SK-N-DZ (cell line): ENCODE results near the gene PRR20E. TPM values are rescaled to one million over a fixed set of nuclear protein-coding genes. Genes with fewer than 3 reads are reported as not detected.
"Not testable (repeated sequence)": the region's sequence is repeated elsewhere in the genome, so short reads cannot be mapped to it uniquely, and the experiment has no call there.

ENCODE experiments used
- DNase-seq: peaks from one replicate; pipeline ENCODE4 v3.0.0-alpha.2; 2015; ENCODE audit warnings: low spot score
- polyA plus RNA-seq, 2 experiments: library from polyadenylated mRNA; depleted of rRNA; stranded (reverse); fragments of >200 nt; gene quantifications; 2 replicates each; pipeline ENCODE4 v1.2.3, GENCODE V29; 2014
- small RNA-seq, 2 experiments: library from RNA; depleted of rRNA; stranded (forward); fragments of <200 nt; gene quantifications; one replicate each; pipeline ENCODE3, GENCODE V24; 2014

PRR20E gene
- polyA plus RNA-seq (2014; cell fraction: cytosol; rRNA removed), result not detected in 2 replicates
- polyA plus RNA-seq (2014; cell fraction: nucleus; rRNA removed), result not detected in 2 replicates

DNA sequence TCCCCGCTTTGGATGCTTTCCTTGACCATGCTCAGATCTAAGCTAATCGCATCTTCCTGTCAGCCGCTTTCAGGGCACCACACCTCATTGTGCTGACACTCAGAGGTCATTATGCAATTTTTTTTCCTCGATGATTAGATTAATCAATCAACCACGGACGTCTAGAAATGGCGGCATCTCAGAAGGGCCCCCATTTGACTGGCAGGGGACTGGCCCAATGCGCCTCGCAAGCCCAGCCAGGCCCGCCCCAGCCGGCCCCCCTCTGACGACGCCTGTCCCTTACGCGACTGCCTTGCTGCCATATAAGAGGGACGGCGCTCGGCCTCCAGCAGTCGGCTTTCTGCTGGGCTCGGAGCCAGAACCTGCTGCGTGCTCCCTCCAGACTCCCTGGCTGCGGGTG, at the start of gene PRR20E:
Gene PRR20E (plus strand): TSS at position 301 of the 400 bp plus-strand sequence. CDS start 387 bp downstream, outside the sequence.
- DNase-seq, result not testable (repeated sequence)

DNA sequence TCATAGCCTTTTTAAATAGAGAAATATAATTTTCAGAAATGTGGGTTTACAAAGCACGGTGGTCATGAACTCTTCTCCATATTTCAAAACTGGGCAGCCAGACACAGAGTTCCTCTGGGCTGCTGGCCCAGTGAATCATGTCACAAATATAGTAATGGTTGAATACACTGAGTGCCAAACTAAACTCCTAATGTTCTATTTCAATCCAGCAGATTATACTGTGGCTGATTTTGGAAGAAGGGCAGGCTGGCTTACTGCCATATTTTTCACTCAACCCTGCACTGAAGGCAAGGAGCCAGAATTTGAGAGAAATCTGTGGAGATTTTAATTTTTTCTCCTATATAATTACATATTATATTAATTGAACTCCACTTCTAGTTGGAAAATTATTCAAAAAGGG, 43.3 kb upstream of the PRR20E start:
- DNase-seq, result no peak

- no peak for DNase-seq
Observed at GRCh38 chr13:57128909-57129308, 38.1 kb upstream of the PRR20E start.

DNA sequence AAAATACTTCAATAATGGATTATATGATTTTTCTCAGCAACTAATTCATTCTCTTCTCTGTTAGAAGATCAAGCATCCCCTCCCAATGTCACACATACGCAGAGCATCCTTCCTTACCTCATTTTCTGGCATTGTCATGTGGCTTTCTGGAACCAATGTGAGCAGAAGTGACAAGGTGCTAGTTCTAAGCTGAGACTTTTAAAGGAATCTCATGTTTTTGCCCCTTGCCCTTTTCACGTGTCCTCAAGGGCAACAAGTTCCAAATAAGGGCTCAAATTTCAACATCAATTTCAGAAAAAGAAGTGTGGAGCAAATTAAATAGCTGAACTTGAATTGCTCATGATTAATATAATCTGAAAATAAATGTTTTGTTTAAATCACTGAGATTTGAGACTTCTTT, 30.9 kb upstream of the PRR20E start:
- DNase-seq, result no peak

DNA sequence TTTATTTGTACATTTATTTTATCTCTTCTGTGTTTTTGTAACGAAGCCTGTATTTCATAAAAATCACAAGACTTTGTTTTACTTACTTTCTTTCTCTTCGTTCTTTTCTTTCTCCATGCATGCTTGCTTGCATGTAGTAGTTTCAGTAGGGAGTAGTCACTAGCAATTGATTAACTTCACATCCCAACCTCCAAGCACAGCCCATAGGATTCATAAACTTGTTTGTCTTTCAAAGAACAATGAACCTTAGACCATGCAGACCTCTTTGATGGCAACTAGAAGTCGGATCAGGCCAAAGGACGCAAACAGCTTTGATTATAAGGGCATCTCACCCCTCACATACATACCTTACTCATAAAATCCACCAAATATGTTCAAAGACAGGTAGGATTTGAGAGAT, 29.4 kb upstream of the PRR20E start:
- no peak for DNase-seq

- DNase-seq, result no peak
Observed at GRCh38 chr13:57138988-57139387, 28.0 kb upstream of the PRR20E start.

DNA sequence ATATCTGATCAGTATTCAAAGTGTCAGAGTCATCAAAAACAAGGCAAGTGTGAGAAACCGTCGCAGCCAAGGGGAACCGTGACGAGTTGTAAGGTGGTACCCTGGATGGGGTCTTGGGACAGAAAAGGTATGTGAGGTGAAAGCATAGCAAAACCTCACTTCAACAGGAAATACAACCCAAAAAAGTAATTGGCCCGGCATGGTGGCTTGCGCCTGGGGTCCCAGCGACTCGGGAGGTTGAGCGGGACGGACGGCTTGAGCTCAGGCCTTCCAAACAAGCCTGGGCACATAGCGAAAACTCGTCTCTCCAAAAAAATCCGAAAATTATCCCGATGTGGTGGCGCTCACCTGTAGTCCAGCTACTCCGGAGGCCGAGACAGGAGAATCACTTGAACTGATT, 27.2 kb upstream of the PRR20E start:
- not testable (repeated sequence) for DNase-seq

- DNase-seq, result not testable (repeated sequence)
Observed at GRCh38 chr13:57140235-57140968, 26.6 kb upstream of the PRR20E start, which contains the start of gene PRR20A. Gene PRR20A (plus strand): TSS chr13:57140918. CDS start chr13:57141305, 387 bp downstream.

- not testable (repeated sequence) for DNase-seq
Observed at GRCh38 chr13:57147188-57147587, 19.8 kb upstream of the PRR20E start, which contains the start of gene PRR20B. Gene PRR20B (plus strand): TSS chr13:57147488. CDS start chr13:57147875, 387 bp downstream.

DNA sequence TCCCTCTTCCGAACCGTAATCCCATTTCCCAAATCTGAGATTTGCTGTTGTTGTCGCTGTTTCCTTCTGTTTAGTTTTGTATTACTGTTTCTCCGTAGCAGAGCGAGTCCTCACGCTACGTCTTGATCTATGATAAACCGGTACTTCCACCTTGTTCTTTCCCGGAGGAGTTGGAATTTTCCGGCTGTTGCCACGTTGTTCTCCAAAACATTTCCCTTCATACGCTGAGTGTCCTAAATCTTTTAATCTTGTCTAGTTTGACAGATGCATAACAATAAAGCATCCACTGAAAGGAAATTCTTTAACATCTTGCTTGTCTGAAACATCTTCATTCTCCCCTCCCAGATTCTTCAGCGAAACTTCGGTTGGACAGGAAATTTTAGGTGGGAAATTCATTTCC, 18.9 kb upstream of the PRR20E start:
- not testable (repeated sequence) for DNase-seq

GRCh38 chr13:57153761-57154160, 13.2 kb upstream of the PRR20E start, which contains the start of gene PRR20C:
Gene PRR20C (plus strand): TSS chr13:57154061. CDS start chr13:57154448, 387 bp downstream.
- DNase-seq, result not testable (repeated sequence)

DNA sequence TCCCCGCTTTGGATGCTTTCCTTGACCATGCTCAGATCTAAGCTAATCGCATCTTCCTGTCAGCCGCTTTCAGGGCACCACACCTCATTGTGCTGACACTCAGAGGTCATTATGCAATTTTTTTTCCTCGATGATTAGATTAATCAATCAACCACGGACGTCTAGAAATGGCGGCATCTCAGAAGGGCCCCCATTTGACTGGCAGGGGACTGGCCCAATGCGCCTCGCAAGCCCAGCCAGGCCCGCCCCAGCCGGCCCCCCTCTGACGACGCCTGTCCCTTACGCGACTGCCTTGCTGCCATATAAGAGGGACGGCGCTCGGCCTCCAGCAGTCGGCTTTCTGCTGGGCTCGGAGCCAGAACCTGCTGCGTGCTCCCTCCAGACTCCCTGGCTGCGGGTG, 6.7 kb upstream of the PRR20E start, which contains the start of gene PRR20D:
Gene PRR20D (plus strand): TSS at position 301 of the 400 bp plus-strand sequence. CDS start 387 bp downstream, outside the sequence.
- not testable (repeated sequence) for DNase-seq

- no peak for DNase-seq
Observed at GRCh38 chr13:57191667-57192066, 24.7 kb downstream of the PRR20E start.

- no peak for DNase-seq
Observed at GRCh38 chr13:57212989-57213388, 46.0 kb downstream of the PRR20E start.

Small RNA genes lying within 50 kb of the gene (small RNA-seq; reads per million reads assigned to genes)
- 0 reads per million in 2 experiments for gene PRR20FP
